ENCODE measurements around the gene DMP1.

- TF ChIP-seq CTCF (IDR thresholded peaks at IDR 0.05) (no peak), POLR2A (IDR thresholded peaks at IDR 0.05; ENCODE audit: low read depth) (no peak), EP300 (IDR thresholded peaks at IDR 0.05) (no peak), POLR2AphosphoS5 (IDR thresholded peaks at IDR 0.05) (no peak)
Observed at GRCh38 chr4:87651941-87652340, 1.9 kb downstream of the DMP1 start.
